Testis (tissue), 2 donors: ENCODE results near the gene CCDC50.

ENCODE experiments used
- CTCF ChIP-seq, 3 experiments: fragments of 450-650 bp in 2 of 3; fragments of 200-600 bp in 1 of 3; sonication (generic) in 1 of 3; IDR thresholded peaks; one replicate each; pipeline ENCODE4 v1.5.1; 2016 to 2019; ENCODE audit warnings: antibody characterized with exemption in 3 of 3, mild to moderate bottlenecking in 2 of 3, moderate library complexity in 1 of 3
- POLR2A ChIP-seq: fragments of 450-650 bp; IDR thresholded peaks from one replicate; pipeline ENCODE4 v1.6.1; 2017; ENCODE audit warnings: antibody characterized with exemption, mild to moderate bottlenecking, moderate library complexity

- TF ChIP-seq CTCF (IDR thresholded peaks at IDR 0.05): no peak
- TF ChIP-seq POLR2A: no peak
Observed at GRCh38 chr3:191414732-191415131, 85.5 kb downstream of the CCDC50 start.
